Germinal center (tissue), 1 donor: Measurements from ENCODE around the gene LRP1.

Experiments used
- DNase-seq: peaks from one replicate; pipeline ENCODE4 v3.0.0; 2012; ENCODE audit warnings: mixed read lengths, low spot score

LRP1 gene

GRCh38 chr12:57176139-57176477, 47.8 kb downstream of the LRP1 start:
- no peak for DNase-seq

- DNase-seq = no peak
Observed at GRCh38 chr12:57176846-57177245, 48.6 kb downstream of the LRP1 start.

GRCh38 chr12:57177354-57177753, 49.1 kb downstream of the LRP1 start:
- DNase-seq = no peak

GRCh38 chr12:57178213-57178612, 49.9 kb downstream of the LRP1 start:
- no peak for DNase-seq

- no peak for DNase-seq
Observed at GRCh38 chr12:57179331-57180086, 51.2 kb downstream of the LRP1 start.

- no peak for DNase-seq
Observed at GRCh38 chr12:57180321-57180989, 52.2 kb downstream of the LRP1 start.

- DNase-seq = no peak
Observed at GRCh38 chr12:57181072-57181471, 52.8 kb downstream of the LRP1 start.

GRCh38 chr12:57181561-57182155, 53.4 kb downstream of the LRP1 start:
- no peak for DNase-seq

GRCh38 chr12:57182918-57183575, 54.8 kb downstream of the LRP1 start:
- peak; percentile 92 for DNase-seq

- DNase-seq = no peak
Observed at GRCh38 chr12:57183939-57184725, 55.8 kb downstream of the LRP1 start.

GRCh38 chr12:57185403-57185802, 57.1 kb downstream of the LRP1 start:
- no peak for DNase-seq

GRCh38 chr12:57185906-57186508, 57.7 kb downstream of the LRP1 start:
- no peak for DNase-seq

GRCh38 chr12:57187222-57188089, 59.2 kb downstream of the LRP1 start:
- DNase-seq = no peak

GRCh38 chr12:57188090-57188425, 59.8 kb downstream of the LRP1 start:
- DNase-seq = no peak

GRCh38 chr12:57190037-57190436, 61.8 kb downstream of the LRP1 start:
- DNase-seq = no peak

- DNase-seq = no peak
Observed at GRCh38 chr12:57190821-57191220, 62.5 kb downstream of the LRP1 start.

- DNase-seq = no peak
Observed at GRCh38 chr12:57191410-57191809, 63.1 kb downstream of the LRP1 start.

- DNase-seq = no peak
Observed at GRCh38 chr12:57192920-57193319, 64.6 kb downstream of the LRP1 start.

GRCh38 chr12:57193706-57194245, 65.5 kb downstream of the LRP1 start:
- DNase-seq = no peak

- DNase-seq = no peak
Observed at GRCh38 chr12:57194253-57194652, 66.0 kb downstream of the LRP1 start.

GRCh38 chr12:57195186-57195585, 66.9 kb downstream of the LRP1 start:
- no peak for DNase-seq
